ENCODE results near the gene COL4A6.

DNA sequence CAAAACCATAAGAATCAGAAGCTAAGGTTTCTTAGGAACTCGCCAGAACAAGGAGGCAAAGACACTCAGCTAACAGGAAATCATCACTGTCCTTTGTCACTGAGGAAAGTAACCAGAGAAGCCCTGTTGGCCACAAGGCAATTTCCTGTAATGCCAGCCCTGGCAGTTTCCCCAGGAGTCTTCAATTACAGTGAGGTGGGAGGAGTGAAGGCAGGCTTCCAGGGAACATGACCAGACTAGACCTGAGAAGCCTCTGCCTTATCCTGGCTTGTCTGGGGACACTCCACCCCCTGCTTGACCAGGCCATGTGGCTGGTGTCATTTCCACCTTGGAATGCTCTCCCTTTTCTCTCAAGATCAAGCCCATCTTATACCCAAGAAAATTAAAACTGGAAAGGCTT lies 125.3 kb downstream of the COL4A6 start:
- TF ChIP-seq, protein P1, sequence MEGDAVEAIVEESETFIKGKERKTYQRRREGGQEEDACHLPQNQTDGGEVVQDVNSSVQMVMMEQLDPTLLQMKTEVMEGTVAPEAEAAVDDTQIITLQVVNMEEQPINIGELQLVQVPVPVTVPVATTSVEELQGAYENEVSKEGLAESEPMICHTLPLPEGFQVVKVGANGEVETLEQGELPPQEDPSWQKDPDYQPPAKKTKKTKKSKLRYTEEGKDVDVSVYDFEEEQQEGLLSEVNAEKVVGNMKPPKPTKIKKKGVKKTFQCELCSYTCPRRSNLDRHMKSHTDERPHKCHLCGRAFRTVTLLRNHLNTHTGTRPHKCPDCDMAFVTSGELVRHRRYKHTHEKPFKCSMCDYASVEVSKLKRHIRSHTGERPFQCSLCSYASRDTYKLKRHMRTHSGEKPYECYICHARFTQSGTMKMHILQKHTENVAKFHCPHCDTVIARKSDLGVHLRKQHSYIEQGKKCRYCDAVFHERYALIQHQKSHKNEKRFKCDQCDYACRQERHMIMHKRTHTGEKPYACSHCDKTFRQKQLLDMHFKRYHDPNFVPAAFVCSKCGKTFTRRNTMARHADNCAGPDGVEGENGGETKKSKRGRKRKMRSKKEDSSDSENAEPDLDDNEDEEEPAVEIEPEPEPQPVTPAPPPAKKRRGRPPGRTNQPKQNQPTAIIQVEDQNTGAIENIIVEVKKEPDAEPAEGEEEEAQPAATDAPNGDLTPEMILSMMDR (IDR thresholded peaks at IDR 0.05 in 2 of 3, conservative IDR thresholded peaks at IDR 0.05 in 1 of 3; ENCODE audit: control insufficient read depth in 2 of 3, extremely low read depth in 1 of 3, insufficient read depth in 1 of 3, low read depth in 3 of 3, low read length in 3 of 3) = no peak
- TF ChIP-seq BRCA1 (IDR thresholded peaks at IDR 0.05; ENCODE audit: low read depth, low read length) (no peak), TAF1 (IDR thresholded peaks at IDR 0.05; ENCODE audit: borderline replicate concordance, low read depth, low read length) (no peak), ZNF217 (IDR thresholded peaks at IDR 0.05) (no peak), POLR2A (IDR thresholded peaks at IDR 0.05; ENCODE audit: low read depth, low read length) (no peak)
- TF ChIP-seq, protein P2, sequence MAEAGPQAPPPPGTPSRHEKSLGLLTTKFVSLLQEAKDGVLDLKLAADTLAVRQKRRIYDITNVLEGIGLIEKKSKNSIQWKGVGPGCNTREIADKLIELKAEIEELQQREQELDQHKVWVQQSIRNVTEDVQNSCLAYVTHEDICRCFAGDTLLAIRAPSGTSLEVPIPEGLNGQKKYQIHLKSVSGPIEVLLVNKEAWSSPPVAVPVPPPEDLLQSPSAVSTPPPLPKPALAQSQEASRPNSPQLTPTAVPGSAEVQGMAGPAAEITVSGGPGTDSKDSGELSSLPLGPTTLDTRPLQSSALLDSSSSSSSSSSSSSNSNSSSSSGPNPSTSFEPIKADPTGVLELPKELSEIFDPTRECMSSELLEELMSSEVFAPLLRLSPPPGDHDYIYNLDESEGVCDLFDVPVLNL (IDR thresholded peaks at IDR 0.05; ENCODE audit: low read depth, low read length) = no peak
